ENCODE data around the gene CFAP74. TPM values are rescaled to one million over a fixed set of nuclear protein-coding genes. Genes with fewer than 3 reads are reported as not detected.

CFAP74 gene
- total RNA-seq, 2 experiments from 2014 or later, result 0.38 to 0.41 TPM

DNA sequence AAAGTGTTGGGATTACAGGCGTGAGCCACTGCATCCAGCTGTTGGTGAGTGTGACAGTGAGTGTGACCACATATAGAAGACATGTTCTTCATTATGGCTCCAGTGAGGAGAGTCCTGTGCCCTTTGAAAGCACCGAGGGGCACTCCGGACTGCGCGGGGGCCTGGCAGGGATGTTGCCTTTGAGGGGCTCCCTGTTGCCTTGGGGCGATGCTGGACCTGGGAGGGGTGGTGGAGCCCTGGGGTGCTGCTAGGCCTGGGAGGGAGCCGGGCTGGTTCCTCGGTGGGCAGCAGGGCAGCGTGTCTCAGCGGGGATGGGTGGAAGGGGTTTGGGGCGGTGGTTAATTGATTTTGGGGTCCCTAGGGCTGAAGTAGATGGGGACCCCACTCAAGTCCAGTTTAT, 25.5 kb downstream of the CFAP74 start:
- H3K27ac Mint-ChIP-seq, result no peak overlapping the region
- no peak for DNase-seq
- POLR2A ChIA-PET, result no interaction called here
- no peaks in the 10 kb centered on the region for H3K4me1 Mint-ChIP-seq (ENCODE audit: low read depth)
- H3K4me3 Mint-ChIP-seq, result no peak overlapping the region
- H3K9me3 Mint-ChIP-seq, result peaks cover 5% of the 10 kb centered on the region
- no peaks in the 10 kb centered on the region for H3K27me3 Mint-ChIP-seq
- intact Hi-C loops (cut with micrococcal nuclease), result no loop called here
- TF ChIP-seq, protein P1, sequence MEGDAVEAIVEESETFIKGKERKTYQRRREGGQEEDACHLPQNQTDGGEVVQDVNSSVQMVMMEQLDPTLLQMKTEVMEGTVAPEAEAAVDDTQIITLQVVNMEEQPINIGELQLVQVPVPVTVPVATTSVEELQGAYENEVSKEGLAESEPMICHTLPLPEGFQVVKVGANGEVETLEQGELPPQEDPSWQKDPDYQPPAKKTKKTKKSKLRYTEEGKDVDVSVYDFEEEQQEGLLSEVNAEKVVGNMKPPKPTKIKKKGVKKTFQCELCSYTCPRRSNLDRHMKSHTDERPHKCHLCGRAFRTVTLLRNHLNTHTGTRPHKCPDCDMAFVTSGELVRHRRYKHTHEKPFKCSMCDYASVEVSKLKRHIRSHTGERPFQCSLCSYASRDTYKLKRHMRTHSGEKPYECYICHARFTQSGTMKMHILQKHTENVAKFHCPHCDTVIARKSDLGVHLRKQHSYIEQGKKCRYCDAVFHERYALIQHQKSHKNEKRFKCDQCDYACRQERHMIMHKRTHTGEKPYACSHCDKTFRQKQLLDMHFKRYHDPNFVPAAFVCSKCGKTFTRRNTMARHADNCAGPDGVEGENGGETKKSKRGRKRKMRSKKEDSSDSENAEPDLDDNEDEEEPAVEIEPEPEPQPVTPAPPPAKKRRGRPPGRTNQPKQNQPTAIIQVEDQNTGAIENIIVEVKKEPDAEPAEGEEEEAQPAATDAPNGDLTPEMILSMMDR (IDR thresholded peaks at IDR 0.05), result no peak
- CTCF ChIA-PET, result no interaction called here
- ATAC-seq, result no peak
- no peaks in the 10 kb centered on the region for H3K36me3 Mint-ChIP-seq (ENCODE audit: low read depth)

DNA sequence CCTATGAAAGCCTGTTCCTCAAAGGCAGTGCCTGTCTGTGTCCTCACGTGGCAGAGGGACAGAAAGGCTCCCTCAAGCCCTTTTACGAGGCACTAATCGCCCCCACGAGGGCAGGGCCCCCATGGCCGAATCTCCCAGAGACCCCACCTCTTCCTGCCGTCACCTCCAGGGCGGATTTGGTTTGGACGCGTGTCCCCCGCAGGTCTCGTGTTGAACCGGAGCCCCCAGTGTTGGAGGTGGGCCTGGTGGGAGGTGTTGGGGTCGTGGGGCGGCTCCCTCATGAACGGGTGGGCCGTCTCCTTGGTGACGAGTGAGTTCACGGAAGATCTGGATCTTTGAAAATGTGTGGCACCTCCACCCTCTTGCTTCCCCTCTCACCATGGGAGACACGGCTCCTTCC, 27.6 kb downstream of the CFAP74 start:
- POLR2A ChIA-PET, result no interaction called here
- peaks cover 7% of the 10 kb centered on the region for H3K9me3 Mint-ChIP-seq
- H3K4me1 Mint-ChIP-seq (ENCODE audit: low read depth), result no peaks in the 10 kb centered on the region
- TF ChIP-seq, protein P1 (IDR thresholded peaks at IDR 0.05), result no peak
- H3K27me3 Mint-ChIP-seq, result no peaks in the 10 kb centered on the region
- H3K27ac Mint-ChIP-seq, result no peak overlapping the region
- intact Hi-C loops (cut with micrococcal nuclease), result no loop called here
- DNase-seq, result no peak
- no peak for ATAC-seq
- H3K4me3 Mint-ChIP-seq, result no peak overlapping the region
- H3K36me3 Mint-ChIP-seq (ENCODE audit: low read depth), result no peaks in the 10 kb centered on the region
- CTCF ChIA-PET, result no interaction called here

DNA sequence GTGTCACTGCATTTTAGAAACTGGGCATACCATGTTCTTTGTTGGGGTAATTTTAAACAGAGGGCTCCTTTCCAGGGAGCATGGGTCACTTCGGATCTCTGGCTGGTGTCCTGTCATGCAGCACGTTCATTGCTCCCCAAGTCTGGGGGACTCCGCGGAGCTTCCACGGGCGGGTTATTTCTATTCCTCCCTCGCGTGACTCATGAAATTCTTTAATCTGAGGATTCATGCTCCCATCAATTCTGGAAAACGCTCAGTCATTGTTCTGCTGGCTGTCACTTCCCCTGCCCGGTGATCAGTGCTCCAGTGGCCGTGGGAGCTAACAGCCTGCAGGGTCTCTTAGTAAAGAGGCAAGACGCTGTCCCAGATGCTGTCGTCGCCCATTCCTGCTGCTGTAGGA, 28.1 kb downstream of the CFAP74 start:
- Mint-ChIP-seq H3K27me3 (no peaks in the 10 kb centered on the region), H3K4me1 (ENCODE audit: low read depth) (no peaks in the 10 kb centered on the region), H3K9me3 (peaks cover 10% of the 10 kb centered on the region), H3K27ac (no peak overlapping the region), H3K36me3 (ENCODE audit: low read depth) (no peaks in the 10 kb centered on the region), H3K4me3 (no peak overlapping the region)
- DNase-seq, result no peak
- ATAC-seq, result no peak
- intact Hi-C loops (cut with micrococcal nuclease), result no loop called here
- CTCF ChIA-PET, result no interaction called here
- TF ChIP-seq, protein P1 (IDR thresholded peaks at IDR 0.05), result no peak
- POLR2A ChIA-PET, result no interaction called here

DNA sequence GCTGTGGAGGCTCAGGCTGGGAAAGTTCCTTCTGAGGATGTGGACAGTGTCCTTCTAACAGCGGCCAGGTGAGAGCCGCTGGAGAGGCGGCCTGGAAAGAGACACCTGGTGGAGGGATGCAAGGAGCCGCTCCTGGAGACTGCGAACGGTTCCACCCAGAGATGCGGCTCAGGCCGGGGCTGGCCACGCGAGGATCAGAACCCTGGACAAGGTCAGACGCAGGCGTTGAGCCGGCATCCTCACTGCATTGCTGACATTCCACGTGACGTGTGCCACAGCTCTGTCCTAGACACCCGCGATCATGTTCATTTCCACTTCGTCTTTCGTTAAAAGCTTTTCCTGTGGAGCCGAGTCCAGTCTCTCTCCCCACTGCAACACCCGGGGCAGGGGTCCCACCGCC, 28.8 kb downstream of the CFAP74 start:
- intact Hi-C loops (cut with micrococcal nuclease), result no loop called here
- peaks cover 10% of the 10 kb centered on the region for H3K9me3 Mint-ChIP-seq
- POLR2A ChIA-PET, result no interaction called here
- no peaks in the 10 kb centered on the region for H3K4me1 Mint-ChIP-seq (ENCODE audit: low read depth)
- TF ChIP-seq, protein P1 (IDR thresholded peaks at IDR 0.05), result no peak
- no peak for DNase-seq
- no peak for ATAC-seq
- H3K4me3 Mint-ChIP-seq, result no peak overlapping the region
- H3K36me3 Mint-ChIP-seq (ENCODE audit: low read depth), result no peaks in the 10 kb centered on the region
- no peak overlapping the region for H3K27ac Mint-ChIP-seq
- CTCF ChIA-PET, result no interaction called here
- no peaks in the 10 kb centered on the region for H3K27me3 Mint-ChIP-seq

DNA sequence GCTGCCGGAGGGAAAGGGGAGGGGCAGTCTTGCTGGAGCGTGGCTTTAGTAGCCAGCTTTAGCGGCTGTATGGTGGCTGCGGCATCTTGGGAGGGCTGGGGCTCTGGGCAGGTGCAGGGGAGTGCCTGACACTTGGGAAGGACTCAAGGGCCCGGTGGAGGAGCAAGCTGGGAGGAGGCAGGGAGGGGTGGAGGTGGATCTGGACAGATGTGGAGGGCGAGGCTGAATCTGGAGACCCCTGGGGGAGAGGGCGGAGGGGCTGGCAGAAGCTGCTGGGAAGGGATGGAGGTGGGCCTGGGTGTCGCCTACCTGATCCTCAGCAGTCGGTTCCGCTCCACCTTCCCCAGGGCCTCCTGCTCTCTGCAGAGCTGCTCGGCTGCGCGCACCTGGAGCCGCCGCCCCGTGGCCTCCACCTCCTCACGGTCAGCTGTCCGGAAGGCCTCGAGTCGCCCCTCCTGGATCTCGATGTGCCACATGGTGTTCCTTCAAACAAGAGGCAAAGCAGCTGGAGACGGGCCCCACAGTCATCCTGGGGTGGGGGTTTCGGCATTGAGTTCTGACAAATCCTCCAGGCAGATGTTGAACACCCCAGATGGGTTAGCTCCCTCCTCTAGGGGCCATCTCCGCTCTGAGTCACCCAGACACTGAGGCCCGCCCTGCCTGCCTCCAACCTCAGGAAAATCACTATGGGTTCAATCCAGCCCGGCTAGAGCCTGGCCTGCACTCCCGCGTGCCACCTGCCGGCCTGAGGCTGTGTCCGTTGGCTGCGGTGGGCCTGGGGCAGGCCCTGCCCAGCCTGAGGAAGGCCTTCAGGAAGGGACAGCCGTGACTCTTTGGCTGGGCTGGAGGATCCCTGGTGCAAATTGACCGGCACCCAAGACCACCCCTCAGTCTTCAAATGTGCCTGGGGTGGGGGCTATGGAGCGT, 29.6 kb downstream of the CFAP74 start:
- Mint-ChIP-seq H3K27me3 (no peaks in the 10 kb centered on the region), H3K27ac (no peak overlapping the region), H3K4me3 (no peak overlapping the region), H3K9me3 (peaks cover 5% of the 10 kb centered on the region), H3K4me1 (ENCODE audit: low read depth) (no peaks in the 10 kb centered on the region), H3K36me3 (ENCODE audit: low read depth) (no peaks in the 10 kb centered on the region)
- TF ChIP-seq, protein P1 (IDR thresholded peaks at IDR 0.05), result no peak
- ATAC-seq (no peak), DNase-seq (no peak)
- intact Hi-C loops (cut with micrococcal nuclease), result no loop called here
- CTCF ChIA-PET, result no interaction called here
- POLR2A ChIA-PET, result no interaction called here

Data from activated CD8-positive, alpha-beta T cell treated with anti-CD3 and anti-CD28 coated beads for 36 hours (primary cell).